ENCODE measurements around the gene LTB. TPM values are rescaled to one million over a fixed set of nuclear protein-coding genes. Genes with fewer than 3 reads are reported as not detected.
"Not testable (repeated sequence)": the region's sequence is repeated elsewhere in the genome, so short reads cannot be mapped to it uniquely, and the experiment has no call there.

LTB gene
- total and polyA plus RNA-seq, 2 experiments from 2014 or later = 4.0 to 6.0 TPM

- H3K36me3 ChIP-seq (replicated peaks; ENCODE audit: insufficient read depth, low read depth); H3K4me3 ChIP-seq; H2AFZ ChIP-seq; H4K20me1 ChIP-seq (ENCODE audit: insufficient read depth, poor library complexity, severe bottlenecking); H3K9me2 ChIP-seq (replicated peaks; ENCODE audit: insufficient read depth); H3K27me3 ChIP-seq; H3K4me2 ChIP-seq; H3K27ac ChIP-seq; H3K9me3 ChIP-seq (ENCODE audit: low read depth): not testable (repeated sequence)
- Histone ChIP-seq H3K79me2 (peaks cover 37% of the 10 kb centered on the region), H3K4me1 (ENCODE audit: insufficient read depth) (peaks cover 10% of the 10 kb centered on the region)
- TF ChIP-seq, protein P1, sequence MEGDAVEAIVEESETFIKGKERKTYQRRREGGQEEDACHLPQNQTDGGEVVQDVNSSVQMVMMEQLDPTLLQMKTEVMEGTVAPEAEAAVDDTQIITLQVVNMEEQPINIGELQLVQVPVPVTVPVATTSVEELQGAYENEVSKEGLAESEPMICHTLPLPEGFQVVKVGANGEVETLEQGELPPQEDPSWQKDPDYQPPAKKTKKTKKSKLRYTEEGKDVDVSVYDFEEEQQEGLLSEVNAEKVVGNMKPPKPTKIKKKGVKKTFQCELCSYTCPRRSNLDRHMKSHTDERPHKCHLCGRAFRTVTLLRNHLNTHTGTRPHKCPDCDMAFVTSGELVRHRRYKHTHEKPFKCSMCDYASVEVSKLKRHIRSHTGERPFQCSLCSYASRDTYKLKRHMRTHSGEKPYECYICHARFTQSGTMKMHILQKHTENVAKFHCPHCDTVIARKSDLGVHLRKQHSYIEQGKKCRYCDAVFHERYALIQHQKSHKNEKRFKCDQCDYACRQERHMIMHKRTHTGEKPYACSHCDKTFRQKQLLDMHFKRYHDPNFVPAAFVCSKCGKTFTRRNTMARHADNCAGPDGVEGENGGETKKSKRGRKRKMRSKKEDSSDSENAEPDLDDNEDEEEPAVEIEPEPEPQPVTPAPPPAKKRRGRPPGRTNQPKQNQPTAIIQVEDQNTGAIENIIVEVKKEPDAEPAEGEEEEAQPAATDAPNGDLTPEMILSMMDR (IDR thresholded peaks at IDR 0.05; ENCODE audit: poor library complexity) = peak; percentile 32
- WGBS (ENCODE audit: low lambda C conversion rate, missing lambda C conversion rate) = 85% methylated on average over 5 of the region's 5 CpGs
- DNase-seq (ENCODE audit: low spot score) = peak; percentile 54
Observed at GRCh38 chr6:31551371-31551770, 30.9 kb downstream of the LTB start.

- Histone ChIP-seq H3K79me2 (peaks cover 30% of the 10 kb centered on the region), H3K4me1 (ENCODE audit: insufficient read depth) (peaks cover 10% of the 10 kb centered on the region), H3K9me3 (ENCODE audit: low read depth) (no peaks in the 10 kb centered on the region), H2AFZ (no peak overlapping the region), H3K4me3 (no peak overlapping the region), H3K27me3 (no peaks in the 10 kb centered on the region), H3K36me3 (replicated peaks; ENCODE audit: insufficient read depth, low read depth) (no peaks in the 10 kb centered on the region), H3K4me2 (peak overlapping the region; percentile 85), H3K27ac (peak overlapping the region; percentile 76), H3K9me2 (replicated peaks; ENCODE audit: insufficient read depth) (no peaks in the 10 kb centered on the region), H4K20me1 (ENCODE audit: insufficient read depth, poor library complexity, severe bottlenecking) (no peaks in the 10 kb centered on the region)
- DNase-seq (ENCODE audit: low spot score) = no peak
- TF ChIP-seq EZH2phosphoT487 (IDR thresholded peaks at IDR 0.05; ENCODE audit: low read depth, severe bottlenecking, unreplicated experiment) (no peak), EZH2 (IDR thresholded peaks at IDR 0.05; ENCODE audit: borderline replicate concordance) (no peak)
- WGBS (ENCODE audit: low lambda C conversion rate, missing lambda C conversion rate) = 96% methylated on average over 2 of the region's 2 CpGs
Observed at GRCh38 chr6:31548544-31548873, 33.7 kb downstream of the LTB start.

GRCh38 chr6:31547727-31548543, 34.3 kb downstream of the LTB start:
- no peaks in the 10 kb centered on the region for H4K20me1 ChIP-seq (ENCODE audit: insufficient read depth, poor library complexity, severe bottlenecking)
- no peaks in the 10 kb centered on the region for H3K36me3 ChIP-seq (replicated peaks; ENCODE audit: insufficient read depth, low read depth)
- no peaks in the 10 kb centered on the region for H3K9me2 ChIP-seq (replicated peaks; ENCODE audit: insufficient read depth)
- H3K4me2 ChIP-seq = peak overlapping the region; percentile 85
- peaks cover 32% of the 10 kb centered on the region for H3K79me2 ChIP-seq
- WGBS (ENCODE audit: low lambda C conversion rate, missing lambda C conversion rate) = 81% methylated on average over 22 of the region's 24 CpGs
- peak overlapping the region; percentile 43 for H3K4me3 ChIP-seq
- DNase-seq (ENCODE audit: low spot score) = no peak
- peak overlapping the region; percentile 76 for H3K27ac ChIP-seq
- no peaks in the 10 kb centered on the region for H3K27me3 ChIP-seq
- peaks cover 10% of the 10 kb centered on the region for H3K4me1 ChIP-seq (ENCODE audit: insufficient read depth)
- peak overlapping the region; percentile 58 for H2AFZ ChIP-seq
- no peaks in the 10 kb centered on the region for H3K9me3 ChIP-seq (ENCODE audit: low read depth)
- TF ChIP-seq EZH2phosphoT487 (IDR thresholded peaks at IDR 0.05; ENCODE audit: low read depth, severe bottlenecking, unreplicated experiment) (no peak), EZH2 (IDR thresholded peaks at IDR 0.05; ENCODE audit: borderline replicate concordance) (no peak)
- TF ChIP-seq, protein P1 (IDR thresholded peaks at IDR 0.05; ENCODE audit: poor library complexity) = no peak

DNA sequence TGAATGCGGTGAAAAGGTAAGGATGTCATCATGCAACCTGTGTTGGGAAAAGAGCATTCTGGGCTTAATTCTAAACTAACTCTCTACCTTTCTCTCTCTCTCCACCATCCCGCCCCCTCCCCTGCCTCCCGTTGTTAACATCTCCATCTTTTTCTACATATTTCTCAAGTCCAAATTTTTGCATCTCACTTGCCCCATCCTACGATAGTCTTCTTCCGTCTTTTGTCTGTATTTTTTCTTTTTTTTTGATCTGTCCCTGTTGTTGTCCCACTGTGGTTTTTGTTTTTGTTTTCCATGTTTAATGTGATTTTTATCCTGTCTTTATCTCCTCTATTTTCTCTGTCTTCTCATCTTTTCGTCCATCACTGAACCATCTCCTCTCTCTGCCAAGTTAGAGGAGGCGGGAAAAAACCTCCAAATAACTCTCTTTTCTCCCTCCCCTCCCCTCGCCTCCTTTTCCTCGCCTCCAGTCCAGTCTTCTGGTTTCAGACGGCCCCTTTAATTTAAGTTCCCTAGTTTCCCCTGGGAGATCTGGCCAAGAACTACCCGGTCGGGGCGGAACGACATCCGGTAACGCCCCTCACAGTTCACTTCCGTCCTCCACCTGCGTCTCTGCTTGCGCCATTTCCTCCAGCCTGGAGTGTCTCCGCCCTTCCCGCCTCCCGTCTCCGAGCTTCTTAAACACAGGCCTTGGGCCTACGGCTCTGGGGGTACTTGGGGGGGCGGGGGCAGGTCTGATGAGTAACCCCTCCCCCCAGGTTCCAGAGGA, 35.1 kb downstream of the LTB start, which contains the start of gene NFKBIL1:
NFKBIL1 (plus strand) TSS at position 651 of the 769 bp plus-strand sequence; CDS start at position 738, 87 bp downstream.
- Histone ChIP-seq H3K9me2 (replicated peaks; ENCODE audit: insufficient read depth) (no peaks in the 10 kb centered on the region), H3K79me2 (peaks cover 37% of the 10 kb centered on the region), H3K27me3 (no peaks in the 10 kb centered on the region), H4K20me1 (ENCODE audit: insufficient read depth, poor library complexity, severe bottlenecking) (no peaks in the 10 kb centered on the region), H2AFZ (peak within 1 kb of the TSS; percentile 82), H3K4me3 (peak within 1 kb of the TSS; percentile 43), H3K4me1 (ENCODE audit: insufficient read depth) (peaks cover 10% of the 10 kb centered on the region), H3K4me2 (peak within 1 kb of the TSS; percentile 85), H3K9me3 (ENCODE audit: low read depth) (no peaks in the 10 kb centered on the region), H3K36me3 (replicated peaks; ENCODE audit: insufficient read depth, low read depth) (no peaks in the 10 kb centered on the region), H3K27ac (peak within 1 kb of the TSS; percentile 76)
- DNase-seq (ENCODE audit: low spot score) = peak; percentile 97
- WGBS (ENCODE audit: low lambda C conversion rate, missing lambda C conversion rate) = under 1% methylated on average over 25 of the region's 25 CpGs
- TF ChIP-seq, protein P1 (IDR thresholded peaks at IDR 0.05; ENCODE audit: poor library complexity) = no peak
- no peak for TF ChIP-seq EZH2 (IDR thresholded peaks at IDR 0.05; ENCODE audit: borderline replicate concordance)
- no peak for TF ChIP-seq EZH2phosphoT487 (IDR thresholded peaks at IDR 0.05; ENCODE audit: low read depth, severe bottlenecking, unreplicated experiment)

All from hepatocyte (in vitro differentiated cells).